Keratinocyte (primary cell): ENCODE data around the gene KIZ.

ENCODE experiments used
- CTCF ChIP-seq, 3 experiments: IDR thresholded peaks in 1 of 3; conservative IDR thresholded peaks in 1 of 3; optimal IDR thresholded peaks in 1 of 3; 2 replicates in 2 of 3; 3 replicates in 1 of 3; pipeline versions ENCODE3 to v1.5.1; 2011; ENCODE audit warnings: low read length in 3 of 3, mild to moderate bottlenecking in 3 of 3, moderate library complexity in 2 of 3, control low read depth in 1 of 3, inconsistent platforms in 1 of 3; ENCODE audit not compliant: insufficient read depth in 2 of 3; ENCODE audit errors: extremely low read depth in 1 of 3
- EZH2 ChIP-seq: IDR thresholded peaks from one replicate; pipeline ENCODE4 v1.6.1; 2012; ENCODE audit warnings: inconsistent platforms, mild to moderate bottlenecking, low read length, moderate library complexity

- no peak for TF ChIP-seq CTCF (optimal IDR thresholded peaks at IDR 0.05 in 1 of 3, IDR thresholded peaks at IDR 0.05 in 1 of 3, conservative IDR thresholded peaks at IDR 0.05 in 1 of 3; ENCODE audit: extremely low read depth in 1 of 3, insufficient read depth in 2 of 3, low read length in 3 of 3)
- no peak for TF ChIP-seq EZH2
These were observed 49.6 kb downstream of the KIZ start for GRCh38 chr20:21175433-21175832.
